GM12878 (cell line): Measurements from ENCODE around the gene CORO2B. TPM values are rescaled to one million over a fixed set of nuclear protein-coding genes. Genes with fewer than 3 reads are reported as not detected.

Source experiments
- ATAC-seq: fragments of 200-7000 bp; cut with Tn5 transposase; 3 replicates; pipeline ENCODE4 v1.9.1; 2020; ENCODE audit warnings: mild to moderate bottlenecking, moderate library complexity
- BruUV-seq: library from RNA; stranded (reverse); fragments of 400-500 nt; replicated peaks from 2 replicates; lab custom pipeline; 2021; lab: Mats Ljungman, UMichigan
- CTCF ChIA-PET: fragments of 300-600 bp; sonication (Branson Sonifier 250); formaldehyde crosslinking; extraction: SDS; loops from one replicate; lab custom pipeline; 2021; ENCODE audit warnings: inconsistent platforms; lab: Yijun Ruan, JAX
- POLR2A ChIA-PET: fragments of 350-600 bp; formaldehyde crosslinking; extraction: SDS; loops from one replicate; lab custom pipeline; 2021; ENCODE audit warnings: inconsistent platforms; lab: Charles Lee
- RAD21 ChIA-PET: fragments of 300-600 bp; sonication (Branson Sonifier 250); formaldehyde crosslinking; loops from one replicate; lab custom pipeline; 2023; ENCODE audit warnings: antibody characterized with exemption; ENCODE audit not compliant: unreplicated experiment; lab: Charles Lee
- SMC1A ChIA-PET: fragments of 300-600 bp; sonication (Branson Sonifier 250); formaldehyde crosslinking; loops from one replicate; lab custom pipeline; 2023; ENCODE audit not compliant: unreplicated experiment, uncharacterized antibody; lab: Charles Lee
- DNase-seq: peaks from one replicate; pipeline ENCODE4 v3.0.0-alpha.2; 2011; ENCODE audit warnings: low read depth, low spot score
- FAIRE-seq: peaks from 3 replicates; lab custom pipeline; 2011; peaks lifted over from hg19 to GRCh38; lab: Jason Lieb, UNC
- H2AFZ ChIP-seq: 2 replicates; pipeline ENCODE4 v1.6.0; 2011; ENCODE audit warnings: low read depth, low read length, control low read depth; ENCODE audit not compliant: control insufficient read depth
- H3K27ac ChIP-seq: 2 replicates; pipeline ENCODE4 v1.5.1; 2011; ENCODE audit warnings: control low read depth; ENCODE audit not compliant: control insufficient read depth, insufficient read depth
- H3K27me3 ChIP-seq, 2 experiments: replicated peaks in 1 of 2; 2 replicates each; pipeline versions ENCODE4 v1.6.0 to v1.6.1; 2011; ENCODE audit warnings: low read length in 1 of 2; ENCODE audit not compliant: control insufficient read depth in 2 of 2, insufficient read depth in 2 of 2
- H3K36me3 ChIP-seq, 2 experiments: 2 replicates each; pipeline ENCODE4 v1.5.1; 2011; ENCODE audit warnings: low read length in 1 of 2; ENCODE audit not compliant: control insufficient read depth in 2 of 2, insufficient read depth in 2 of 2
- H3K4me1 ChIP-seq: 2 replicates; pipeline ENCODE4 v1.6.1; 2011; ENCODE audit warnings: mild to moderate bottlenecking, low read length, moderate library complexity, mixed read lengths; ENCODE audit not compliant: control insufficient read depth, insufficient read depth
- H3K4me2 ChIP-seq: 2 replicates; pipeline ENCODE4 v1.6.0; 2011; ENCODE audit warnings: control low read depth; ENCODE audit not compliant: control insufficient read depth, insufficient read depth
- H3K4me3 ChIP-seq: fragments of 200-600 bp; sonication (generic); 2 replicates; pipeline ENCODE4 v1.5.1; 2016
- H3K79me2 ChIP-seq: 2 replicates; pipeline ENCODE4 v1.6.0; 2011; ENCODE audit warnings: low read length; ENCODE audit not compliant: control insufficient read depth, insufficient read depth
- H3K9ac ChIP-seq: 2 replicates; pipeline ENCODE4 v1.8.0; 2011; ENCODE audit warnings: low read length, control low read depth, mixed read lengths; ENCODE audit not compliant: control insufficient read depth, insufficient read depth
- H3K9me3 ChIP-seq: replicated peaks from 3 replicates; pipeline ENCODE4 v1.5.1; 2011; ENCODE audit warnings: mild to moderate bottlenecking, low read length; ENCODE audit not compliant: control insufficient read depth, insufficient read depth
- H4K20me1 ChIP-seq: 2 replicates; pipeline ENCODE4 v1.6.0; 2011; ENCODE audit not compliant: control insufficient read depth, insufficient read depth
- CBX3 ChIP-seq: fragments of 200-600 bp; sonication (generic); IDR thresholded peaks from 2 replicates; pipeline ENCODE4 v1.6.1; 2016; ENCODE audit warnings: low read depth, borderline replicate concordance
- ETV6 ChIP-seq, 2 experiments: fragments of 450-650 bp in 1 of 2; IDR thresholded peaks in 1 of 2; conservative IDR thresholded peaks in 1 of 2; 2 replicates each; pipeline ENCODE4 v1.6.1; 2014; ENCODE audit warnings: antibody characterized with exemption in 1 of 2, borderline replicate concordance in 1 of 2, low read depth in 1 of 2, mild to moderate bottlenecking in 1 of 2, moderate library complexity in 1 of 2
- KLF5 ChIP-seq: fragments of 450-650 bp; IDR thresholded peaks from 2 replicates; pipeline ENCODE4 v1.6.1; 2014; ENCODE audit warnings: mild to moderate bottlenecking; ENCODE audit not compliant: partially characterized antibody
- MEF2A ChIP-seq: IDR thresholded peaks from 2 replicates; pipeline ENCODE4 v1.6.1; 2011; ENCODE audit warnings: low read depth, mild to moderate bottlenecking, low read length, moderate library complexity; ENCODE audit not compliant: insufficient read depth
- NFYA ChIP-seq: IDR thresholded peaks from 2 replicates; pipeline ENCODE4 v1.6.1; 2011; ENCODE audit warnings: low read depth, mild to moderate bottlenecking, low read length, improper control_type of control experiment, borderline replicate concordance
- POLR2A ChIP-seq: IDR thresholded peaks from 2 replicates; pipeline ENCODE4 v1.6.1; 2011; ENCODE audit warnings: low read depth, mild to moderate bottlenecking, low read length
- SREBF1 ChIP-seq: IDR thresholded peaks from 2 replicates; pipeline ENCODE4 v1.6.1; 2012; ENCODE audit warnings: mild to moderate bottlenecking, low read length
- SRF ChIP-seq, 2 experiments: IDR thresholded peaks; 2 replicates each; pipeline ENCODE4 v1.6.1; 2011; ENCODE audit warnings: low read depth in 2 of 2, low read length in 2 of 2, mild to moderate bottlenecking in 1 of 2, moderate library complexity in 1 of 2
- TCF12 ChIP-seq: IDR thresholded peaks from 2 replicates; pipeline ENCODE4 v1.6.1; 2011; ENCODE audit warnings: low read depth, mild to moderate bottlenecking, low read length
- ZNF207 ChIP-seq: fragments of 450-650 bp; IDR thresholded peaks from 2 replicates; pipeline ENCODE4 v1.6.1; 2014; ENCODE audit warnings: antibody characterized with exemption, mild to moderate bottlenecking, borderline replicate concordance
- ZNF274 ChIP-seq: IDR thresholded peaks from one replicate; pipeline ENCODE4 v1.8.0; 2011; ENCODE audit not compliant: insufficient read length, insufficient read depth
- WGBS: methylation state at CpG from one replicate; pipeline ENCODE4 v1.1.6; 2016; ENCODE audit warnings: low lambda C conversion rate; ENCODE audit not compliant: insufficient replicate concordance, insufficient coverage; ENCODE audit errors: missing lambda C conversion rate; 5-methylcytosine and 5-hydroxymethylcytosine counted together
- in situ Hi-C: fragments of 300-500 bp; cut with MboI; formaldehyde crosslinking; loops from 9 replicates; pipeline ENCODE4 v1.14.3; 2018; ENCODE audit warnings: mixed read lengths
- intact Hi-C: fragments of 100-400 bp; cut with micrococcal nuclease; formaldehyde crosslinking; loops from one replicate; pipeline ENCODE4 v1.14.2; 2022; ENCODE audit not compliant: unreplicated experiment
- polyA plus RNA-seq, 11 experiments: library from polyadenylated mRNA; depleted of rRNA in 4 of 11; unstranded in 6 of 11; stranded (reverse) in 5 of 11; fragments of >200 nt; fragmentation: Nextera tagmentation in 4 of 11; fragmentation: Illumina TruSeq in 1 of 11; extraction: Ambion mirVana in 4 of 11; extraction: Trizol in 1 of 11; gene quantifications; 1 replicate in 1 of 11; 2 replicates in 10 of 11; pipeline versions ENCODE4 v1.2.1 to v1.2.3, GENCODE V29; 2011 to 2016; ENCODE audit warnings: inconsistent platforms in 2 of 11, missing spikeins in 2 of 11, low read depth in 1 of 11
- total RNA-seq, 4 experiments: library from RNA; depleted of rRNA in 3 of 4; stranded (reverse); fragments of >200 nt in 3 of 4; fragmentation: Illumina TruSeq in 1 of 4; extraction: Trizol in 1 of 4; gene quantifications; 2 replicates each; pipeline versions ENCODE4 v1.2.1 to v1.2.3, GENCODE V29; 2013 to 2021
- TF ChIP-seq, protein P1 (sequence below): fragments of 450-650 bp; formaldehyde crosslinking; IDR thresholded peaks from 2 replicates; pipeline ENCODE4 v1.4.0; 2020; ENCODE audit warnings: mild to moderate bottlenecking, moderate library complexity
- TF ChIP-seq, protein P2 (sequence below): IDR thresholded peaks from 2 replicates; pipeline ENCODE4 v1.6.1; 2011; ENCODE audit warnings: low read depth, low read length, improper control_type of control experiment, borderline replicate concordance
- TF ChIP-seq, protein P3 (sequence below): IDR thresholded peaks from 2 replicates; pipeline ENCODE4 v1.6.1; 2011; ENCODE audit warnings: mild to moderate bottlenecking, low read depth, low read length, moderate library complexity; ENCODE audit not compliant: insufficient replicate concordance
- TF ChIP-seq, protein P4 (sequence below): fragments of 450-650 bp; IDR thresholded peaks from 2 replicates; pipeline ENCODE4 v1.6.1; 2014; ENCODE audit warnings: mild to moderate bottlenecking

The CORO2B gene
- total and polyA plus RNA-seq, 10 of the 15 experiments (the other 5 are each of a cell fraction or from before 2014, with no cell fraction given): 0.05 to 0.73 (median 0.13) TPM; not detected in 4

DNA sequence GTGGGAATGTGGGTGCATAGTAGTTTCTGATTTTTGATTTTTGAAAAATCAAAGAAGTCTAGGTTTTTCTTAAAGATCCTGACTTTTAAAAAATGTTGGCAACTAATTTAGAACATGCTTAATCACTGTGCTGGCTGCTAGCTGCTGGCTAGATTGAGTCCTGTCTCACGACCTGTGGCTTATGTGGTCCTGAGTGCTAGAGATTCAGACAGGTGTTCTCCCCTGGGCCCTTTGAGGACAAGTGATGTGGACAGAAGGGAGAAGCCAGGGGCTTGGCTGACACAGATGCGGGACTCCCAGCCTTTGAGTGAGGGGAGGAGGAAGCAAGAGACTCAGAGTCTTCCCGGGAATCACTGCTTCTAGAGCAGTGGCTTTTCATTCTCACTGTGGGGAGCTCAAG is 47.5 kb downstream of the CORO2B start (continued):
- no peak for TF ChIP-seq KLF5
- TF ChIP-seq, all 136 proteins: peak for 0

DNA sequence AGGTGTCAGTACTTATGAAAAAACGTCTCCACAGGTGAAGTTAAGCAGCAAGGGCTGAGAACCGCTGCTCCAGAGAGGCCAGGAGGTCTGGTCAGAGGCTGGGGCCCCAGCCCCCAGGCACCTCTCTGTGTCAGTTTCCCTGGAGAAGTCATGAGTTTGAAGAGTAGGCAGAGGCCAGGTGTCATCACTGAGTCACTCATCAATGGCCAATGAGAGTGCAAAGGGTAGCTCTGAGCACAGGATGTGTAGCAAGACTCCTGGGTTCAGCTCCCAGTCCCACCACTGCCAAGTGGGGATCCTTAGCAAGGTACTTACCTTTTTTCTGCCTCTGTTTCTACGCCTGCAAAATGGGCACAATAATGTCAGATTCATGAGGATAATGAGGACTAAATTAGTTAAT is 47.9 kb downstream of the CORO2B start:
- POLR2A ChIA-PET: no interaction called here
- ATAC-seq: no peak
- Histone ChIP-seq H3K27ac (no peak overlapping the region), H3K36me3 (no peaks in the 10 kb centered on the region), H3K4me2 (no peak overlapping the region), H4K20me1 (no peaks in the 10 kb centered on the region), H3K9me3 (no peaks in the 10 kb centered on the region), H3K27me3 (peaks cover 5 to 10% of the 10 kb centered on the region in 2 experiments), H3K4me1 (no peaks in the 10 kb centered on the region), H3K4me3 (no peak overlapping the region), H3K79me2 (no peaks in the 10 kb centered on the region), H2AFZ (no peak overlapping the region), H3K9ac (no peak overlapping the region)
- SMC1A ChIA-PET: no interaction called here
- in situ Hi-C loops: no loop called here
- FAIRE-seq: no peak
- BruUV-seq: no TSS peak
- RAD21 ChIA-PET: no interaction called here
- CTCF ChIA-PET: no interaction called here
- DNase-seq: no peak
- 3% methylated on average over 3 of the region's 3 CpGs for WGBS
- intact Hi-C loops: no loop called here
- TF ChIP-seq MEF2A: no peak
- no peak for TF ChIP-seq POLR2A
- TF ChIP-seq TCF12: no peak
- no peak for TF ChIP-seq NFYA
- TF ChIP-seq SRF (IDR thresholded peaks at IDR 0.05; ENCODE audit: low read depth in 2 of 2, low read length in 2 of 2): no peak
- TF ChIP-seq, protein P1, sequence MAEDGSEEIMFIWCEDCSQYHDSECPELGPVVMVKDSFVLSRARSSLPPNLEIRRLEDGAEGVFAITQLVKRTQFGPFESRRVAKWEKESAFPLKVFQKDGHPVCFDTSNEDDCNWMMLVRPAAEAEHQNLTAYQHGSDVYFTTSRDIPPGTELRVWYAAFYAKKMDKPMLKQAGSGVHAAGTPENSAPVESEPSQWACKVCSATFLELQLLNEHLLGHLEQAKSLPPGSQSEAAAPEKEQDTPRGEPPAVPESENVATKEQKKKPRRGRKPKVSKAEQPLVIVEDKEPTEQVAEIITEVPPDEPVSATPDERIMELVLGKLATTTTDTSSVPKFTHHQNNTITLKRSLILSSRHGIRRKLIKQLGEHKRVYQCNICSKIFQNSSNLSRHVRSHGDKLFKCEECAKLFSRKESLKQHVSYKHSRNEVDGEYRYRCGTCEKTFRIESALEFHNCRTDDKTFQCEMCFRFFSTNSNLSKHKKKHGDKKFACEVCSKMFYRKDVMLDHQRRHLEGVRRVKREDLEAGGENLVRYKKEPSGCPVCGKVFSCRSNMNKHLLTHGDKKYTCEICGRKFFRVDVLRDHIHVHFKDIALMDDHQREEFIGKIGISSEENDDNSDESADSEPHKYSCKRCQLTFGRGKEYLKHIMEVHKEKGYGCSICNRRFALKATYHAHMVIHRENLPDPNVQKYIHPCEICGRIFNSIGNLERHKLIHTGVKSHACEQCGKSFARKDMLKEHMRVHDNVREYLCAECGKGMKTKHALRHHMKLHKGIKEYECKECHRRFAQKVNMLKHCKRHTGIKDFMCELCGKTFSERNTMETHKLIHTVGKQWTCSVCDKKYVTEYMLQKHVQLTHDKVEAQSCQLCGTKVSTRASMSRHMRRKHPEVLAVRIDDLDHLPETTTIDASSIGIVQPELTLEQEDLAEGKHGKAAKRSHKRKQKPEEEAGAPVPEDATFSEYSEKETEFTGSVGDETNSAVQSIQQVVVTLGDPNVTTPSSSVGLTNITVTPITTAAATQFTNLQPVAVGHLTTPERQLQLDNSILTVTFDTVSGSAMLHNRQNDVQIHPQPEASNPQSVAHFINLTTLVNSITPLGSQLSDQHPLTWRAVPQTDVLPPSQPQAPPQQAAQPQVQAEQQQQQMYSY: no peak
- TF ChIP-seq ZNF207: no peak
- TF ChIP-seq, protein P2, sequence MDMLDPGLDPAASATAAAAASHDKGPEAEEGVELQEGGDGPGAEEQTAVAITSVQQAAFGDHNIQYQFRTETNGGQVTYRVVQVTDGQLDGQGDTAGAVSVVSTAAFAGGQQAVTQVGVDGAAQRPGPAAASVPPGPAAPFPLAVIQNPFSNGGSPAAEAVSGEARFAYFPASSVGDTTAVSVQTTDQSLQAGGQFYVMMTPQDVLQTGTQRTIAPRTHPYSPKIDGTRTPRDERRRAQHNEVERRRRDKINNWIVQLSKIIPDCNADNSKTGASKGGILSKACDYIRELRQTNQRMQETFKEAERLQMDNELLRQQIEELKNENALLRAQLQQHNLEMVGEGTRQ: no peak
- TF ChIP-seq, protein P3, sequence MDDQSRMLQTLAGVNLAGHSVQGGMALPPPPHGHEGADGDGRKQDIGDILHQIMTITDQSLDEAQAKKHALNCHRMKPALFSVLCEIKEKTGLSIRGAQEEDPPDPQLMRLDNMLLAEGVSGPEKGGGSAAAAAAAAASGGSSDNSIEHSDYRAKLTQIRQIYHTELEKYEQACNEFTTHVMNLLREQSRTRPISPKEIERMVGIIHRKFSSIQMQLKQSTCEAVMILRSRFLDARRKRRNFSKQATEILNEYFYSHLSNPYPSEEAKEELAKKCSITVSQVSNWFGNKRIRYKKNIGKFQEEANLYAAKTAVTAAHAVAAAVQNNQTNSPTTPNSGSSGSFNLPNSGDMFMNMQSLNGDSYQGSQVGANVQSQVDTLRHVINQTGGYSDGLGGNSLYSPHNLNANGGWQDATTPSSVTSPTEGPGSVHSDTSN: no peak
- TF ChIP-seq ETV6 (conservative IDR thresholded peaks at IDR 0.05 in 1 of 2, IDR thresholded peaks at IDR 0.05 in 1 of 2; ENCODE audit: borderline replicate concordance in 1 of 2, low read depth in 1 of 2): no peak
- no peak for TF ChIP-seq ZNF274
- TF ChIP-seq CBX3: no peak
- TF ChIP-seq SREBF1: no peak
- TF ChIP-seq, protein P4, sequence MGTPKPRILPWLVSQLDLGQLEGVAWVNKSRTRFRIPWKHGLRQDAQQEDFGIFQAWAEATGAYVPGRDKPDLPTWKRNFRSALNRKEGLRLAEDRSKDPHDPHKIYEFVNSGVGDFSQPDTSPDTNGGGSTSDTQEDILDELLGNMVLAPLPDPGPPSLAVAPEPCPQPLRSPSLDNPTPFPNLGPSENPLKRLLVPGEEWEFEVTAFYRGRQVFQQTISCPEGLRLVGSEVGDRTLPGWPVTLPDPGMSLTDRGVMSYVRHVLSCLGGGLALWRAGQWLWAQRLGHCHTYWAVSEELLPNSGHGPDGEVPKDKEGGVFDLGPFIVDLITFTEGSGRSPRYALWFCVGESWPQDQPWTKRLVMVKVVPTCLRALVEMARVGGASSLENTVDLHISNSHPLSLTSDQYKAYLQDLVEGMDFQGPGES: no peak
